GM18868 (cell line): ENCODE results near the gene GUCD1.
"Not testable (repeated sequence)": the region's sequence is repeated elsewhere in the genome, so short reads cannot be mapped to it uniquely, and the experiment has no call there.

Experiments used
- ATAC-seq: cut with Tn5 transposase; IDR thresholded peaks from one replicate; pipeline ENCODE4 v1.9.1; 2021; ENCODE audit warnings: mild to moderate bottlenecking, moderate library complexity; ENCODE audit not compliant: unreplicated experiment

Gene GUCD1

GRCh38 chr22:24554313-24555164, at the start of gene GUCD1:
GUCD1 (minus strand) TSS chr22:24555138; CDS start chr22:24554991, 147 bp downstream.
- ATAC-seq = no peak

GRCh38 chr22:24603770-24604629, 49.1 kb upstream of the GUCD1 start:
- not testable (repeated sequence) for ATAC-seq

- ATAC-seq = not testable (repeated sequence)
Observed at GRCh38 chr22:24602847-24603769, 48.2 kb upstream of the GUCD1 start, which contains the start of gene GGT1. GGT1 (plus strand) TSS chr22:24603193; CDS start chr22:24611082, 7,889 bp downstream.

- not testable (repeated sequence) for ATAC-seq
Observed at GRCh38 chr22:24602105-24602749, 47.3 kb upstream of the GUCD1 start.

- no peak for ATAC-seq
Observed at GRCh38 chr22:24601217-24602104, 46.5 kb upstream of the GUCD1 start.

GRCh38 chr22:24599958-24600715, 45.2 kb upstream of the GUCD1 start:
- not testable (repeated sequence) for ATAC-seq

- no peak for ATAC-seq
Observed at GRCh38 chr22:24599514-24599913, 44.6 kb upstream of the GUCD1 start.

GRCh38 chr22:24597076-24597475, 42.1 kb upstream of the GUCD1 start:
- not testable (repeated sequence) for ATAC-seq

GRCh38 chr22:24595863-24596262, 40.9 kb upstream of the GUCD1 start:
- no peak for ATAC-seq

- ATAC-seq = no peak
Observed at GRCh38 chr22:24595228-24595627, 40.3 kb upstream of the GUCD1 start.

GRCh38 chr22:24594569-24595120, 39.7 kb upstream of the GUCD1 start:
- ATAC-seq = no peak

GRCh38 chr22:24593836-24594568, 39.1 kb upstream of the GUCD1 start:
- no peak for ATAC-seq

GRCh38 chr22:24593559-24593835, 38.6 kb upstream of the GUCD1 start:
- not testable (repeated sequence) for ATAC-seq

- no peak for ATAC-seq
Observed at GRCh38 chr22:24592851-24593558, 38.1 kb upstream of the GUCD1 start, which contains the start of gene LRRC75B. LRRC75B (minus strand) TSS chr22:24593073; CDS start chr22:24593039, 34 bp downstream.

GRCh38 chr22:24592058-24592850, 37.3 kb upstream of the GUCD1 start:
- no peak for ATAC-seq

GRCh38 chr22:24591286-24591830, 36.4 kb upstream of the GUCD1 start:
- no peak for ATAC-seq
